GM18861 (cell line): ENCODE measurements around the gene WDR5B.
"Not testable (repeated sequence)": the region's sequence is repeated elsewhere in the genome, so short reads cannot be mapped to it uniquely, and the experiment has no call there.

Experiments used
- ATAC-seq: cut with Tn5 transposase; IDR thresholded peaks from one replicate; pipeline ENCODE4 v1.9.1; 2021; ENCODE audit not compliant: unreplicated experiment

The WDR5B gene

DNA sequence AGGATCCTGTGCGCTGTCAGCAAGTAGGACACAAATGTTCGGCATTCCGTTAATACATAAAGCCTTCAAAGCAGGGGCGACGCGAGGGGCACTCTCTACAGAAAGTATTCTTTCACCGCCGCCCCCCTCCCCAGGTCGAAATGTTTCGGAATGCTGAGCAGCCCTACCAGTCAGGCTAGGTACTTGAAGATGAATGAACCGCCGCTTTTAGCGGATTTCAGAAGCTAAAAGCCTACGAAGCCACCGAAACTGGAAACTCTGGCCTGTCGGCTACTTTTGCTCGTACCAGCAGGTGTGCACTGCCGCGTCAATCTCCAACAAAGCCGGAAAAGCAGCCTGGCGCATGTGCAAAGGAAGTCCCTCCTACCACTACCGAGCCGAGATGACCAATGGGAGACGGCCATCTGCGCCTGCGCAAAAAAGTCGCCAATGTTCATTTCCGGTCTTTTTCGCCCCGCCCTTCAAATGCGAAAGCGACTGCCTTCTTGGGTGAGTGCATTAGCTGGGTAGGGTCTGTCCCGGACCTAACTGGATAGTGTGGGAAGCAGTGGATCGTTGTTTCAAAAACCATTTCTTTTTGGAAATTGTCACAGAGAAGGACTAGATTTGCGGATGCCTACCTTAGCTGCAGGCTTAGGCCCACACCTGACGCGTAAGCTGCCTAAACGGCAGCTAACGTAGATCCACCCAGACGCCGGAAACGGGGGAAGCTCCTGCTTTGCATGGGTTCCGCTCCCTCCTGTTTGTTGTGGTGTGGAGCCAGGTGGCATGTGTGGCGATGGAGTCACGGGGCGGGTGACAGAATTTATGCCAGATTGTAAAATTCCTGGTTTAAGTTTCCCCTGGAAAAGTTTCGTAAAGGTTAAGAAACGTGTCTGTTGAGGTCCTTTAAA lies at the start of gene WDR5B:
TSS of gene WDR5B (minus strand) at position 301 of the 893 bp plus-strand sequence. CDS start 534 bp downstream, outside the sequence.
- ATAC-seq = peak; percentile 67

DNA sequence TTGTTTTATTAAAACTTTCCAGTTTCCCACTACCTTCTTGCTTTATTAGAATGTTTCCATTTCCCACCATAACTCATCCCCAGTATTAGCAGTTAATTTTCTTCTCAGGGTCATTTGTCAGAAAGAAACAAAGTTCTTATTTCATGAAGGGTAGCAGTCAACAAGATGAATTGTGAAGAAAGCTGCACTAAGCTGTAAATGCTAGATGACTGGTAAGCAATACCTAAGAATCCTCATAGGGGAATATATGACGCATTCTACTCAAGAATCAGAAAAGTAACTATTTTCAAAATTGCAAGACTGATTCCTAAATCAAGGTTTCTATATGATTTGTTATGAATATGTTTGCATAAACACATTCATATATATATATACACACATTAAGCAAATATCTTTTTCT lies 48.8 kb upstream of the WDR5B start:
- ATAC-seq = no peak

DNA sequence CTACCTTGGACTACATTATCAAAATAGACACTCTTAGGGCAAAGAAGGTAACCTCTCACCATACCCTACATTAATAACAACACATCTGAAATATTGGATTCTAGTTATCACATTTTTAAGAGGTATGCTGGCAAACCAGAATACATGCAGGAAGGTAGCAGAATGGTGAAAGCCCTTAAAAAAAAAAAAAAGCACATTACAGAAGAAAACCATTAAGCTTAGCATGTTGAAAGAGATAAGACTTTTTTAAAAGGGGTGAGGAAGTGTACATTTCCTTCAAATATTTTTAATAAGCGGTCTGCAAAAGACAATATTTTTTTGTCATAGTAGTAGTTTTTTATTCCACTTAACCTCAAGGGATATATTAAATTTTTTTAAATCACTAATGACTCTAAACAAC lies 46.5 kb upstream of the WDR5B start:
- ATAC-seq = no peak

DNA sequence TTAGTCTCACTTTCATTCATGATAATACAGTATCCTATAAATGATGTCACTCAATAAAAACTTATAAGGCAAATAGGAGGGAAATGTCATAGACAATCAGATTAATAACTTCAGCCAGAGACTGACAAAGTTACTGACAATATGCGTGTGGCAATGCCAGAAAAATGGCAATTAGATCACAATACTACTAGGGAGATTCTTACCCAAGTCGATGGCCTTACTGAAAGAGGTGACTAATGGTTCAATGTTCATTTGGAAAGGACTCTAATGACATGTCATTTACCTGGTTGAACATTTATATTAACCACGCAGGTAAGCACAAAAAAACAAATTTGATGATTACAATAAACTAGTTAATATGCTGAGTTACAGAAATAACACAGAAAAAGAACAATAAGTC lies 45.9 kb upstream of the WDR5B start:
- no peak for ATAC-seq

GRCh38 chr3:122458992-122459391 lies 43.1 kb upstream of the WDR5B start:
- ATAC-seq = no peak

GRCh38 chr3:122457706-122458105 lies 41.8 kb upstream of the WDR5B start:
- ATAC-seq = no peak

GRCh38 chr3:122456074-122456473 lies 40.2 kb upstream of the WDR5B start:
- ATAC-seq = no peak

- ATAC-seq = no peak
Measured at GRCh38 chr3:122451371-122451770, 35.5 kb upstream of the WDR5B start.

DNA sequence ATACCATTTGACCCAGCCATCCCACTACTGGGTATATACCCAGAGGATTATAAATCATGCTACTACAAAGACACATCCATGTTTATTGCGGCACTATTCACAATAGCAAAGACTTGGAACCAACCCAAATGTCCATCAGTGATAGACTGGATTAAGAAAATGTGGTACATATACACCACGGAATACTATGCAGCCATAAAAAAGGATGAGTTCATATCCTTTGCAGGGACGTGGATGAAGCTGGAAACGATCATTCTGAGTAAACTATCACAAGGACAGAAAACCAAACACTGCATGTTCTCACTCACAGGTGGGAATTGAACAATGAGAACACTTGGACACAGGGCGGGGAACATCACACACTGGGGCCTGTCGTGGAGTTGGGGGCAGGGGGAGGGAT lies 32.4 kb upstream of the WDR5B start:
- ATAC-seq = not testable (repeated sequence)

DNA sequence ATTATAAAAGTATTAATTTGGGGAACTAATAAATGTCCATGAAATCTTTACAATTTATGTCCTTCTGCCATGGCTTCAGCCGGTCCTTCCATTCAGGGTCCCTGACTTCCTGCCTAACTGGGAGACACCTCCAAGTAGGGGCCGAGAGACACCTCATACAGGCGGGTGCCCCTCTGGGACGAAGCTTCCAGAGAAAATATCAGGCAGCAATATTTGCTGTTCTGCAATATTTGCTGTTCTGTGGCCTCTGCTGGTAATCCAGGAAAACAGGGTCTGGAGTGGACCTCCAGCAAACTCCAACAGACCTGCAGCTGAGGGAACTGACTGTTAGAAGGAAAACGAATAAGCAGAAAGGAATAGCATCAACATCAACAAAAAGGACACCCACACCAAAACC lies 28.6 kb upstream of the WDR5B start:
- ATAC-seq = not testable (repeated sequence)

GRCh38 chr3:122443762-122444490 lies 28.1 kb upstream of the WDR5B start:
- ATAC-seq = not testable (repeated sequence)

DNA sequence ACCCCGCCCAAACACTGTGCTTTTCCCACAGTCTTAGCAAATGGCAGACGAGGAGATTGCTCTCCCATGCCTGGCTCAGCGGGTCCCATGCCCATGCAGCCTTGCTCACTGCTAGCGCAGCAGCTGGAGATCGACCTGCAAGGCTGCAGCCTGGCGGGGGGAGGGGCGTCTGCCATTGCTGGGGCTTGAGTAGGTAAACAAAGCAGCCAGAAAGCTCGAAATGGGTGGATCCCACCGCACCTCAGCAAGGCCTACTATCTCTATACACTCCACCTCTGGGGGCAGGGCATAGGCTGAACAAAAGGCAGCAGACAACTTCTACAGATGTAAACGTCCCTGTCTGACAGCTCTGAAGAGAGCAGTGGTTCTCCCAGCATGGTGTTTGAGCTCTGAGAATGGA lies 27.2 kb upstream of the WDR5B start:
- no peak for ATAC-seq

DNA sequence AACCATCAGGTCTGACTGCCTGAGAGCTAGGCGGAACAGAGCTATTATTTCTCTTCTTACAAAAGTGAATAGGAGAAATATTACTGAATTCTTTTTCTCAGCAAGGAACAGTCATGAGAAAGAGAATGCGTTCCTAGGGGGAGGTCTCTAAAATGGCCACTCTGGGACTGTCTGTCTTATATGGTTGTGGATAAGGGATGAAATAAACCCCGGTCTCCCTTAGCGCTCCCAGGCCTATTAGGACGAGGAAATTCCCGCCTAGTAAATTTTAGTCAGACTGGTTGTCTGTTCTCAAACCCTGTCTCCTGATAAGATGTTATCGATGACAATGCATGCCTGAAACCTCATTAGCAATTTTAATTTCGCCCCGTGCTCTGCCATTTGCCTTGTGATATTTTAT lies 20.1 kb upstream of the WDR5B start:
- ATAC-seq = no peak

DNA sequence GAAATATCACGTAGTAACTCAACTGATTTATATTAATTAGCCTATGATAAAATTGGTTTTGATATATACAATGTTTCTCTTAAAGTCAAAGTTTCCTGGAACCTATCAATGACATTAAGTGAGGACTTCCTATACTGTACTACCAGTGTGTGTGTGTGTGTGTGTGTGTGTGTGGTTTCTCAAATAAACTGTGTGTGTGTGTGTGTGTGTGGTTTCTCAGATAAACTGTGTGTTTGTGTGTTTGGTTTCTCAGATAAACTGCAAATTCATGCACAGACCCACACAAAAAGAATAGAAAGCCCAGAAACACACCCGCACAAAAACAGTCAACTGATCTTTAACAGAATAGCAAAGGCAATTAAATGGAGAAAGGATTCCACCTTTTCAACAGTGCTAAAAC lies 14.5 kb upstream of the WDR5B start:
- ATAC-seq = no peak

GRCh38 chr3:122427857-122428471 lies 12.1 kb upstream of the WDR5B start:
- no peak for ATAC-seq

DNA sequence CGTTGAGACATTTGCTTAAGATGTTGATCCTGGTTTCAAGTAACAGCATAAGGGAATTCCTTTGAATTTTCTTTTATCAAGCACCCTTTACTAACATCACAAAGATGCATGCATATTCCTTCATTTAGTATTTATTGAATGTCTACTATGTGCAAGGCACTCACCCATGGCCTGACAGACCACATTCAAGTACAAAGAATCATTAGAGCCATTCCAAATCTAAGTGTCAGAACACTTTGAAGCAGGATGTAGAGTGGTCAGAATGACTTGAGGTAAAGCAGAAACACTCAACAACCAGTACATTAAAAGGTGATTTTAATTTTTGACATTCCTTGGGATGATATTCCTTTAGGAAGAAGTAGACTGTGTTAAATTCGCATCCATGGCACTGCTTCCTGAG lies 6.0 kb upstream of the WDR5B start:
- ATAC-seq = no peak

- ATAC-seq = no peak
Measured at GRCh38 chr3:122421101-122421500, 5.2 kb upstream of the WDR5B start.

- no peak for ATAC-seq
Measured at GRCh38 chr3:122416966-122417365, 1.1 kb upstream of the WDR5B start.

DNA sequence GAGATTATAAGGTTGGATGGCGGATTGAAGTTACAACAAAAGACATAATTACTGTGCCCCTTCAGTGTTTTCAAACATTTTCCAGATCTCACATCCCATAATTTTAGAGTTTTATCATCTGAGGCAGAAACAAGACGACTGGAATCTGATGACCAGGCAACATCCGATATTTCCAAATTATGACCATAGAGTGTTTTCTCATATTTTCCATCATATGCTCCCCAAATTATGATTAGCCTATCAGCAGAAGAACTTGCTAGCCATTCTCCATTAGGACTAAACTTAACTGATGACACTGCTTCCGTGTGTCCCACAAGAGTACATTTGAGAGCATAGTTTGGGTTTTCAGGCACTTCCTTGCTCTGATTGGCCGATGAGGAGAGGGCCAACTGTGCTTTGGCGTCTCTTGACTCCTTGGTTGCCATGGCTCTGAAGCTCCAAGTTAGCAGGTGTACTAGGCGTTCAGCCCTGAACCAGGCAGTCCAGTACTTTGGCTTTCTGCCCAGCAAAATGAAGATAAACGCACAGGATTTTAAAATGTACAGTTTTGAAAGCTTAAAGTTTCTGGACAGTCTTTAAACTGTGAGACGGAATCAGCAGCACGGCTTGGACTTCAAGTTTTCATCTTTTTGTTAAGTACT lies 638 bp downstream of the WDR5B start:
- ATAC-seq = peak; percentile 49

DNA sequence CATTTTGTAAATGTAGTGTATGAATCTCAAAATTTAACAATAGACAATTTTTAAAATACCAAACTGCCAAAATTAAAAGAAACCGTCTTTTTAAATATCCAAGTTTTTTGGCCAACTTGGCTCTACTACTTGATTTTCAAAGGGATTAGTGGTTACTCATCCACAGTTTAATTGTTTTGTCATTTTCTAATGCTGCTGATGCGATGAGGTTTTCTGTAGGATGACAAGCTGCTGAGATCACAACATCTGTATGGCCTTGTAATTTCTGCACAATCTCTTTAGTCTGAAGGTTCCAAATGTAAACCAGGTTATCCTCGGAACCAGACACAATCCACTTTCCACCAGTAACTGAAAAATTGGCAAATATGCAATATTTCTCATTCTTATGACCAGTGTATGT lies 1.5 kb downstream of the WDR5B start:
- no peak for ATAC-seq

GRCh38 chr3:122410639-122411038 lies 5.2 kb downstream of the WDR5B start:
- no peak for ATAC-seq
